Hematopoietic multipotent progenitor cell treated with erythropoietin and hydrocortisone succinate and interleukin-3 and kit ligand, for 4 days (in vitro differentiated cells): ENCODE data around the gene BTBD9.

Experiments
- DNase-seq: peaks from one replicate; pipeline ENCODE4 v3.0.0-alpha.2; 2015

Gene BTBD9

GRCh38 chr6:38188677-38189335 is 450.9 kb downstream of the BTBD9 start:
- DNase-seq: no peak

GRCh38 chr6:38187811-38188590 is 451.7 kb downstream of the BTBD9 start:
- DNase-seq: no peak

- DNase-seq: no peak
Observed at GRCh38 chr6:38187325-38187724, 452.4 kb downstream of the BTBD9 start.

- DNase-seq: no peak
Observed at GRCh38 chr6:38185752-38186151, 454.0 kb downstream of the BTBD9 start.

GRCh38 chr6:38185244-38185643 is 454.5 kb downstream of the BTBD9 start:
- DNase-seq: no peak

GRCh38 chr6:38184585-38185080 is 455.1 kb downstream of the BTBD9 start:
- DNase-seq: no peak

GRCh38 chr6:38183856-38184584 is 455.7 kb downstream of the BTBD9 start:
- no peak for DNase-seq

- no peak for DNase-seq
Observed at GRCh38 chr6:38182426-38182825, 457.3 kb downstream of the BTBD9 start.

GRCh38 chr6:38180586-38180985 is 459.1 kb downstream of the BTBD9 start:
- DNase-seq: no peak

- no peak for DNase-seq
Observed at GRCh38 chr6:38179794-38180430, 459.8 kb downstream of the BTBD9 start.

GRCh38 chr6:38179300-38179699 is 460.4 kb downstream of the BTBD9 start:
- DNase-seq: peak; percentile 29

- peak; percentile 18 for DNase-seq
Observed at GRCh38 chr6:38178584-38178886, 461.2 kb downstream of the BTBD9 start.

- DNase-seq: no peak
Observed at GRCh38 chr6:38177882-38178583, 461.7 kb downstream of the BTBD9 start.

- no peak for DNase-seq
Observed at GRCh38 chr6:38176797-38177751, 462.7 kb downstream of the BTBD9 start.

GRCh38 chr6:38175786-38176185 is 463.9 kb downstream of the BTBD9 start:
- no peak for DNase-seq

- no peak for DNase-seq
Observed at GRCh38 chr6:38174806-38175495, 464.8 kb downstream of the BTBD9 start.

- no peak for DNase-seq
Observed at GRCh38 chr6:38174315-38174714, 465.4 kb downstream of the BTBD9 start.

- DNase-seq: no peak
Observed at GRCh38 chr6:38173909-38174308, 465.8 kb downstream of the BTBD9 start.

GRCh38 chr6:38172739-38173410 is 466.9 kb downstream of the BTBD9 start:
- no peak for DNase-seq
